CD4-positive, CD25-positive, alpha-beta regulatory T cell (primary cell): ENCODE results near the gene DSTN. TPM values are rescaled to one million over a fixed set of nuclear protein-coding genes. Genes with fewer than 3 reads are reported as not detected.
A peak's percentile ranks its signal among the peaks of the same experiment; 100 is the strongest.

Experiments
- ATAC-seq, 2 donors: fragments of 150-1000 bp; cut with Tn5 transposase; one replicate each; pipeline ENCODE4 v1.10.0; 2021; ENCODE audit warnings: low read depth in 2 of 2, moderate number of reproducible peaks in 2 of 2, moderate library complexity in 1 of 2
- DNase-seq, 3 donors: peaks; one replicate each; pipeline versions ENCODE4 v3.0.0 to v3.0.0-alpha.2; 2012 to 2022; ENCODE audit warnings: mixed read lengths in 1 of 3
- H3K27ac ChIP-seq: one replicate; pipeline ENCODE4 v1.7.0; 2013; ENCODE audit warnings: mild to moderate bottlenecking, low read length; ENCODE audit not compliant: insufficient read depth, poor library complexity, severe bottlenecking
- H3K27me3 ChIP-seq: one replicate; pipeline ENCODE4 v1.7.0; 2013; ENCODE audit warnings: low read length; ENCODE audit not compliant: control insufficient read depth, insufficient read depth
- H3K36me3 ChIP-seq: one replicate; pipeline ENCODE4 v1.7.0; 2013; ENCODE audit warnings: mild to moderate bottlenecking, low read length, moderate library complexity; ENCODE audit not compliant: control insufficient read depth, insufficient read depth
- H3K4me1 ChIP-seq: 2 replicates; pipeline ENCODE4 v1.7.0; 2013; ENCODE audit warnings: mild to moderate bottlenecking, low read length; ENCODE audit not compliant: insufficient read depth, control insufficient read depth, poor library complexity, severe bottlenecking
- H3K4me3 ChIP-seq: one replicate; pipeline ENCODE4 v1.7.0; 2013; ENCODE audit warnings: low read depth, mild to moderate bottlenecking, low read length, moderate library complexity
- H3K9me3 ChIP-seq, 2 experiments: 1 replicate in 1 of 2; 2 replicates in 1 of 2; pipeline ENCODE4 v1.7.0; 2013; ENCODE audit warnings: low read length in 2 of 2, mild to moderate bottlenecking in 1 of 2, moderate library complexity in 1 of 2; ENCODE audit not compliant: control insufficient read depth in 2 of 2
- H3K27ac Mint-ChIP-seq, 3 donors: one replicate each; pipeline ENCODE4 v1.8.0; 2020 to 2022; ENCODE audit warnings: mild to moderate bottlenecking in 3 of 3, mixed read lengths in 3 of 3, moderate library complexity in 2 of 3
- H3K27me3 Mint-ChIP-seq: one replicate; pipeline ENCODE4 v1.8.0; 2022; ENCODE audit warnings: mild to moderate bottlenecking, mixed read lengths
- H3K36me3 Mint-ChIP-seq: one replicate; pipeline ENCODE4 v1.8.0; 2020; ENCODE audit warnings: mixed read lengths
- H3K4me1 Mint-ChIP-seq, 4 donors: one replicate each; pipeline ENCODE4 v1.8.0; 2020 to 2022; ENCODE audit warnings: mixed read lengths in 4 of 4, mild to moderate bottlenecking in 1 of 4
- H3K4me3 Mint-ChIP-seq, 4 donors: one replicate each; pipeline ENCODE4 v1.8.0; 2020 to 2022; ENCODE audit warnings: mild to moderate bottlenecking in 4 of 4, mixed read lengths in 4 of 4, moderate library complexity in 3 of 4
- H3K9me3 Mint-ChIP-seq, 7 donors: one replicate each; pipeline ENCODE4 v1.8.0; 2020 to 2022; ENCODE audit warnings: mixed read lengths in 7 of 7, mild to moderate bottlenecking in 3 of 7, moderate library complexity in 2 of 7
- polyA plus RNA-seq, 4 donors: library from polyadenylated mRNA; unstranded; fragments of 300-500 nt; fragmentation: Illumina TruSeq; gene quantifications; one replicate each; pipeline ENCODE4 v1.2.3, GENCODE V29; 2021
- total RNA-seq: library from RNA; stranded (reverse); gene quantifications from one replicate; pipeline ENCODE4 v1.2.3, GENCODE V29; 2022

DSTN gene
- total and polyA plus RNA-seq, 5 donors from 2014 or later, result 50.6 to 145 (median 106) TPM

DNA sequence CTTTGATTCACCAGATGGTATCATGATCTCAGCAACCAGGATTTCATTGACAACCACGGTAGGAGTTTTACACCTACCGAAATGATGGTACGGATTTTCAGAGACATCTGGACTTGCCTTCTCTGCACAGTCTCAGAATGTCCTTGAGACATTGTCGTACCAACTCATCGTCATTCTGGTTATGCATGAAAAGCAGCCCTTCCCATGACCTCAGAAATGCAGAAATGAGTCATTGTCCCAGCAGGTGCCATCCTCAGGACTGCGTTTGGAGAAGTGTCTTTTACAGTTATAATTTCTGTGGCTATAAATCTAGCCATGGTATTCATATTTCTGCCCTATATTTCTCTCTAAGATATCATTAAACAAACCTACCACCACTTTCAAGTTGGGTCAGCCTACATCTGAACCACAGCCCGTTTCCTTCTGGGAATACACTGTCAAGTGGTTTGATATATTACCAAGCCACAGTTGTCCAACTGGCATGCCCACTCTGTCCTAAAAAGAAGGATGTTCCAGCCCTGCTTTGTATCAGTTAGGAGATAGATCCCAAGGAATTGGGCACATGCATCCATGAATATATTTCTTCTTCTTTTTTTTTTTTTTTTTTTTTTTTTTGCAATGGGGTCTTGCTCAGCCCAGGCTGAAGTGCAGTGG lies 31.2 kb upstream of the DSTN start:
- H3K36me3 ChIP-seq, result no peaks in the 10 kb centered on the region
- H3K9me3 Mint-ChIP-seq, result no peaks in the 10 kb centered on the region
- no peak overlapping the region for H3K4me3 Mint-ChIP-seq
- ATAC-seq (no peak), DNase-seq (peak in 1 of 3 donors; percentile 23)
- no peak overlapping the region for H3K27ac ChIP-seq
- no peaks in the 10 kb centered on the region for H3K4me1 ChIP-seq
- H3K4me3 ChIP-seq, result no peak overlapping the region
- H3K27ac Mint-ChIP-seq, result no peak overlapping the region
- H3K27me3 ChIP-seq, result peaks cover 9% of the 10 kb centered on the region
- no peaks in the 10 kb centered on the region for H3K36me3 Mint-ChIP-seq
- H3K27me3 Mint-ChIP-seq, result peaks cover 55% of the 10 kb centered on the region
- no peaks in the 10 kb centered on the region for H3K9me3 ChIP-seq
- peaks cover 0 to 4% (median 0%) of the 10 kb centered on the region in 4 donors for H3K4me1 Mint-ChIP-seq

DNA sequence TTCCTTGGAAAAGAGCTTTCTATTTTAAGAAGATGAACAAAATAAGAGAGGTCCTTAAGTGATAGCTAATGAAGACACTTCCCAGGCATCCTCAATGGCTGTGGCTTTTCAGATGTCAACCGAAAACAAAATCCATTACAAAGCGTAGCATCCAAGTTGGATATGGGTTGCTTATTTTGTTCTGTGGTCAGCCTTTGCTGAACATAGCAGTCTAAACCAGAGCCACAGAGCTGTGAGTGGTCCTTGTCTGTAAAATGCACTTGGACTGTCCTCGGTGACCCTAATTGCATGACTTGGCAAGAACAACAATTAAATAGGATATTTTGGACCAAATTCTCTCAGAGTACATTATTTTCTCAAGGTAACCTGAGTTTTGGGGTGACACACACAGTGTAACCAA lies 28.3 kb upstream of the DSTN start:
- no peaks in the 10 kb centered on the region for H3K36me3 Mint-ChIP-seq
- no peaks in the 10 kb centered on the region for H3K4me1 ChIP-seq
- no peaks in the 10 kb centered on the region for H3K36me3 ChIP-seq
- H3K27ac Mint-ChIP-seq, result no peak overlapping the region
- H3K9me3 ChIP-seq, result no peaks in the 10 kb centered on the region
- H3K4me1 Mint-ChIP-seq, result no peaks in the 10 kb centered on the region
- H3K27ac ChIP-seq, result no peak overlapping the region
- ATAC-seq (no peak), DNase-seq (no peak)
- H3K4me3 ChIP-seq, result no peak overlapping the region
- H3K27me3 ChIP-seq, result peaks cover 14% of the 10 kb centered on the region
- H3K9me3 Mint-ChIP-seq, result no peaks in the 10 kb centered on the region
- H3K27me3 Mint-ChIP-seq, result peaks cover 61% of the 10 kb centered on the region
- H3K4me3 Mint-ChIP-seq, result no peak overlapping the region

DNA sequence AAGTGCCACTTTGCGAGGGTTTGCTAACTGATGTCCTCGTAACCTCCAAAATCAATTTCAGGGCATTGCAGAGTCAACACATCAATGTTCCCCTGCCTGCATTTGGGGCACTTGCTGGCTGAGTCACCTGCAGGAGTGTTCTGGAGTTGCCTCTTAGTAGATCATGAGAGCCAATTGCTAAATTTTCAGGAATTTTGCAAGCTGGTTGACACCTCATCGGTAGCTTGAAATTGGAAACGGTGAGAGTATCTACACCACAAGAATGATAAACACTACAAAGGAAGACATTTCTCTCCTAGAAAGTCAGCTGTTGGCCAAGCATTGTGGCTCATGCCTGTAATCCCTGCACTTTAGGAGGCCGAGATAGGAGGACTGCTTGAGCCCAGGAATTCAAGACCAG lies 27.9 kb upstream of the DSTN start:
- no peaks in the 10 kb centered on the region for H3K4me1 ChIP-seq
- H3K9me3 ChIP-seq, result no peaks in the 10 kb centered on the region
- Mint-ChIP-seq H3K4me1 (no peaks in the 10 kb centered on the region), H3K9me3 (no peaks in the 10 kb centered on the region), H3K27ac (no peak overlapping the region), H3K27me3 (peaks cover 58% of the 10 kb centered on the region), H3K36me3 (no peaks in the 10 kb centered on the region), H3K4me3 (no peak overlapping the region)
- H3K27me3 ChIP-seq, result peaks cover 14% of the 10 kb centered on the region
- no peak overlapping the region for H3K27ac ChIP-seq
- H3K36me3 ChIP-seq, result no peaks in the 10 kb centered on the region
- ATAC-seq, result no peak
- DNase-seq, result no peak
- H3K4me3 ChIP-seq, result no peak overlapping the region

DNA sequence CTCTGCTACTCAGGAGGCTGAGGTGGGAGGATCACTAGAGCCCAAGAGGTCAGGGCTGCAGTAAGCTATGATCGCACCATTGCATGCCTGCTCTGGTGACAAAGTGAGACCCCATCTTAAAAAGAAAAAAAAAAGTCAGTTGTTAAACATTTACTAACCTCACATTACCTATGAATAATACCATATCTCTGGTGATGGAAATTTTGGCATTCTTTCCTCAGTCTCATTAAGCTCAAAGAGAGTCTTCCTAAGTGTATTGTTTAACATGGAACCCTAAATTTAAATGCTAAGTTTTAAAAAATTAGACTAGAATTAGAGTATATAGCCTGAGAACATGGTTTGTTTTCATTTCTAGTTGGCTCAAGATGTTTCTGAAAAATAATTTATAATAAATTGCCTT lies 27.4 kb upstream of the DSTN start:
- no peak overlapping the region for H3K4me3 Mint-ChIP-seq
- ATAC-seq, result no peak
- no peak for DNase-seq
- no peak overlapping the region for H3K27ac Mint-ChIP-seq
- no peaks in the 10 kb centered on the region for H3K9me3 ChIP-seq
- no peaks in the 10 kb centered on the region for H3K9me3 Mint-ChIP-seq
- H3K36me3 ChIP-seq, result no peaks in the 10 kb centered on the region
- no peak overlapping the region for H3K4me3 ChIP-seq
- H3K27ac ChIP-seq, result no peak overlapping the region
- H3K27me3 Mint-ChIP-seq, result peaks cover 55% of the 10 kb centered on the region
- peaks cover 14% of the 10 kb centered on the region for H3K27me3 ChIP-seq
- H3K36me3 Mint-ChIP-seq, result no peaks in the 10 kb centered on the region
- H3K4me1 ChIP-seq, result no peaks in the 10 kb centered on the region
- H3K4me1 Mint-ChIP-seq, result no peaks in the 10 kb centered on the region

DNA sequence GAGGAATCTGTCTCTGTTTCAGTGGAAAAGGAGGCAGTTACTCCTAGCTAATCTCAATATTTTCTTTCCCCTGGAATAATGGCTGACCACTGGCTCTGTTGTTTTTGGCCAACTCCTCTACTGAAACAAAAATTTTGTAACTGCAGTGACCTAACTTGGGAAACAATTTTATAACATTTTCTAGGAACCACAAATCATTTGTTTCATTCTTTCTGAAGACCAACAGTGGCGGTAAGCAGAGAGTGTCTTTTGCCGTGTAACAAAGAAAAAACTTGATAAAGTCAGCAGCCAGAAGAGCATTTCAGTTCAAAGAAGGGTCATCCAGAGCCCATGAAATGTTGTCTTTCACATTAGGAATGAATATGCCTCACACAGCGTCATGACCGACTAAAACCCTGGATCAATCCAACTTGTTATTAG lies 26.9 kb upstream of the DSTN start:
- Histone ChIP-seq H3K27ac (no peak overlapping the region), H3K4me1 (no peaks in the 10 kb centered on the region), H3K4me3 (no peak overlapping the region), H3K27me3 (peaks cover 14% of the 10 kb centered on the region), H3K36me3 (no peaks in the 10 kb centered on the region), H3K9me3 (no peaks in the 10 kb centered on the region)
- DNase-seq (no peak), ATAC-seq (no peak)
- no peaks in the 10 kb centered on the region for H3K9me3 Mint-ChIP-seq
- no peak overlapping the region for H3K27ac Mint-ChIP-seq
- H3K4me1 Mint-ChIP-seq, result no peaks in the 10 kb centered on the region
- no peak overlapping the region for H3K4me3 Mint-ChIP-seq
- H3K27me3 Mint-ChIP-seq, result peaks cover 55% of the 10 kb centered on the region
- no peaks in the 10 kb centered on the region for H3K36me3 Mint-ChIP-seq

DNA sequence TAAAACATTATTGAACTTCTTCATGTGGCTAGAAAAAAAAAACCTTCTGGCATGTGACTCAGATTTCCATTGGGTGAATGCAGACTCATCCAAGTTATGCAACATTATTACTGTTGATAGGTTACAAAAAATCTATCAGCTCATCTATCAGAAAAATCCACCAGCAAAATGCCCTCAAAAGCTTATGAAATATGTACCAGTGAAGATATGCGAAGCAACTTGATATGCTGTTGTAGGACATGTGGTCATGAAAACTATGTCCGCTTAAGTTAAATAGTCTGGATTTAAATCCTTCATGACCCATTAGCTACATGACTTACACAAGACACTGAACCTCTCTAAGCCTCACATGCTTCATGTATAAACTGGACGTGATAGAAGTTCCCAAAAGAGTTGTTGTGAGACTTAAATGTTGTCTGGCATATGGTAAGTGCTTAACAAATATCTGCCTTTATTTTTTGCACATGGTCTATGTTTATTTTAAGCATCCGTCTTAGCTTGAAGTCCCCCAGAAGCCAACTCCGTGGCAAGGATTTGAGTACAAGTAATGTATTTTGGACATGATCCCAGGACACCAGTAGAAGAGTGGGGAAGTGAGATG lies 26.2 kb upstream of the DSTN start:
- Mint-ChIP-seq H3K4me1 (no peaks in the 10 kb centered on the region), H3K9me3 (no peaks in the 10 kb centered on the region), H3K27ac (no peak overlapping the region), H3K36me3 (no peaks in the 10 kb centered on the region), H3K4me3 (no peak overlapping the region), H3K27me3 (peaks cover 53% of the 10 kb centered on the region)
- no peaks in the 10 kb centered on the region for H3K9me3 ChIP-seq
- H3K4me1 ChIP-seq, result no peaks in the 10 kb centered on the region
- no peak overlapping the region for H3K27ac ChIP-seq
- H3K4me3 ChIP-seq, result no peak overlapping the region
- DNase-seq (no peak), ATAC-seq (no peak)
- peaks cover 11% of the 10 kb centered on the region for H3K27me3 ChIP-seq
- H3K36me3 ChIP-seq, result no peaks in the 10 kb centered on the region

DNA sequence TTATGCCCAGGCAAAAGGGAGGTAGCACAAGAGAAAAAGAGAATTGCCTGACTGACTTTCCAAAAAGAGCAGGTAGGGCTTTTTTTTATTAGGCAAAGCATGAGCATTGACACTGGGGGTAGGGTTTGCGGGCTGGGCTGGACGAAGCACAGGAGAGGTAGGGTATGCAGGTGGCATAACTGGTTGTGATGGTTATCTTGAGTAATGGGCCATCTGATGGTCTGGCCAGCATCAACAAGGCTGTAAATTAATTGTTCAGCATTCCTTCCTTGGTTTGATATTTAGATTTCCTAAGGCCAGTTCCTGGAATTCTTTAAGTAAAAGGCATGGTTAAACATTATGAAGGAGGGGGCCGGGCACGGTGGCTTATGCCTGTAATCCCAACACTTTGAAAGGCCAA lies 24.7 kb upstream of the DSTN start:
- no peak for ATAC-seq
- Mint-ChIP-seq H3K4me1 (no peaks in the 10 kb centered on the region), H3K27ac (no peak overlapping the region), H3K4me3 (no peak overlapping the region), H3K36me3 (no peaks in the 10 kb centered on the region), H3K9me3 (no peaks in the 10 kb centered on the region), H3K27me3 (peaks cover 57% of the 10 kb centered on the region)
- Histone ChIP-seq H3K4me1 (no peaks in the 10 kb centered on the region), H3K27ac (no peak overlapping the region), H3K27me3 (peaks cover 11% of the 10 kb centered on the region), H3K36me3 (no peaks in the 10 kb centered on the region), H3K9me3 (no peaks in the 10 kb centered on the region), H3K4me3 (no peak overlapping the region)
- DNase-seq, result no peak

DNA sequence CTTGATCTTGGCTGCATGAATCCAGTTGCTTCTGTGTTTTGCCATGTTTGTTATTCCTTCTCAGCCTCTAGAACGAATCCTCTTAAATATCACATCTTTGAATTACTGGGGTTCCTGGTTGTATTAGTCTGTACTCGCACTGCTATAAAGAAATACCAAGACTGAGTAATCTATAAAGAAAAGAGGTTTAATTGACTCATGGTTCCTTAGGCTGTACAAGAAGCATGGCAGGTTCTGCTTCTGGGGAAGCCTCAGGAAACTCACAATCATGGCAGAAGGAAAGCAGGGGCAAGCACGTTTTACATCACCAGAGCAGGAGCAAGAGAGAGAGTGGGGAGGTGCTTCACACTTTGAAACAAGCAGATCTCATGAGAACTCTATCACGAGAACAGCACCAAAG lies 20.7 kb upstream of the DSTN start:
- Mint-ChIP-seq H3K27ac (no peak overlapping the region), H3K27me3 (peaks cover 33% of the 10 kb centered on the region), H3K4me1 (no peaks in the 10 kb centered on the region), H3K9me3 (no peaks in the 10 kb centered on the region), H3K36me3 (no peaks in the 10 kb centered on the region), H3K4me3 (no peak overlapping the region)
- peaks cover under 1% of the 10 kb centered on the region for H3K27me3 ChIP-seq
- H3K27ac ChIP-seq, result no peak overlapping the region
- no peaks in the 10 kb centered on the region for H3K36me3 ChIP-seq
- no peaks in the 10 kb centered on the region for H3K9me3 ChIP-seq
- H3K4me3 ChIP-seq, result no peak overlapping the region
- ATAC-seq (no peak), DNase-seq (no peak)
- H3K4me1 ChIP-seq, result no peaks in the 10 kb centered on the region
